ENCODE measurements around the gene BEND7. TPM values are rescaled to one million over a fixed set of nuclear protein-coding genes. Genes with fewer than 3 reads are reported as not detected.

Gene BEND7, protein sequence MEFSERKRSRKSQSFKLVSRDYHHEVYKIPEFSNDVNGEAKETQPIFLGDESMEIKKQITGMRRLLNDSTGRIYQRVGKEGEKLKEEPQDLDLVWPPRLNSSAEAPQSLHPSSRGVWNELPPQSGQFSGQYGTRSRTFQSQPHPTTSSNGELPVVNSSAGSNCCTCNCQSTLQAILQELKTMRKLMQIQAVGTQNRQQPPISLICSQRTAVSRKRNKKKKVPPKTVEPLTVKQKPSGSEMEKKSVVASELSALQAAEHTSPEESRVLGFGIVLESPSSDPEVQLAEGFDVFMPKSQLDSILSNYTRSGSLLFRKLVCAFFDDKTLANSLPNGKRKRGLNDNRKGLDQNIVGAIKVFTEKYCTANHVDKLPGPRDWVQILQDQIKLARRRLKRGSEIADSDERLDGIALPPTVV
- 16.8 TPM for total RNA-seq

DNA sequence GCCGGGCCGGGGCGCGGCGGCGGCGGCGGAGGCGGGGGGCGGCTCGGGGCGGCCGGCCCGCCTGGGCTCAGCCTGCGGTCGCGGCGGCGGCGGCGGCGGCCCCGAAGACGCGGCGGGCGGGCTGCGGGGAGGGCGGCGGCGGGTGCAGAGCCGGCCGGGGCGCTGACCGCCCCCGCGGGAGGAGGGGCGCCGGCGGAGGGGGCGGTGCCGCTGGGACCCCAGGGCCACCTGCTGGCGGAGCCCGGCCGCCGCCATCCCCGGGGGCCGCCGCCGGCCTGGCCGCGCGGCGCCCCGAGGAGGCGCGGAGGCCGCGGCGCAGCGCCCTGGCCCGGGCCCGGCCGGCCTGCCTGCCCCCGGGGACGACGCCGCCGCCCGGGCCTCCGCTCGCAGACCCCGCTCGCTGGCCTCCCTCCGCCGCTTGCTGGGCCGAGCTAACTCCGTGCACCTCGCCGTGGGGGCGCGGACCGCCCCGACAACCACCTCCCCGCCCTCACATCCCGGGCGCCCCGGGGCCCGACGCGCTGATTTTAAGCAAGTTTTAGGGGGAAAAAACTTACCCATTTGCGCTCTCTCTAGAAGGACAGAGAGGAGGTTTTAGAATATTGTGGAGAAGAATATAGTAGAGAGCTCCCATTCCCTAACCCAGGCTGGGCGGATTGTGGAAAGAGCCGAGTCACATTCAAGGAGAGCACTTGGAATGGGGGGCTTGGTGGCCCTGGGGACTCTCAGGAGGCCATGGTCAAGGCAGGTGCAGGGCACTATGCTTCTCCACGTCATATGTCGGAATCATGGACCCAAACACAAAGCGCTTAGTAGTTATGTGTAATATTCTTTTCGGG, at the start of gene BEND7:
Gene BEND7 (minus strand): TSS at position 140 of the 839 bp plus-strand sequence. CDS start 481 bp downstream, outside the sequence.

Small RNA genes within 50 kb of the gene (small RNA-seq; reads per million reads assigned to genes)
- gene RF00019, result not detected

Other genes with a start within 250 kb of the BEND7 start
- 23.3 TPM for gene PHYH, start 228.9 kb downstream of the BEND7 start, total RNA-seq
- 51.7 TPM for gene SEPHS1, start 180.7 kb downstream of the BEND7 start, total RNA-seq
- gene PRPF18, start 58.0 kb upstream of the BEND7 start, total RNA-seq, result 40.1 TPM

Data from diencephalon (tissue), 1 donor.